Liver (tissue), 3 donors: ENCODE results near the gene CEACAM21.

ENCODE experiments used
- CTCF ChIP-seq: fragments of 150-350 bp; IDR thresholded peaks from 2 replicates; pipeline ENCODE4 v1.5.1; 2017; ENCODE audit warnings: improper control_type of control experiment, low read depth, low read length; ENCODE audit not compliant: missing input control
- REST ChIP-seq: IDR thresholded peaks from 2 replicates; pipeline ENCODE4 v1.6.1; 2016; ENCODE audit warnings: antibody characterized with exemption, mild to moderate bottlenecking
- TAF1 ChIP-seq: conservative IDR thresholded peaks from 2 replicates; pipeline ENCODE4 v1.6.1; 2016; ENCODE audit warnings: antibody characterized with exemption, mild to moderate bottlenecking
- YY1 ChIP-seq: IDR thresholded peaks from 2 replicates; pipeline ENCODE4 v1.6.1; 2016; ENCODE audit warnings: antibody characterized with exemption, mild to moderate bottlenecking
- donor health status: healthy.
- donor health status: healthy.

- peak; percentile 35 for TF ChIP-seq CTCF
- TF ChIP-seq YY1: no peak
- TF ChIP-seq REST: no peak
- TF ChIP-seq TAF1: no peak
Observed at GRCh38 chr19:41541990-41542584, 33.9 kb upstream of the CEACAM21 start.
